ENCODE results near the gene SNTG2. TPM values are rescaled to one million over a fixed set of nuclear protein-coding genes. Genes with fewer than 3 reads are reported as not detected.

Gene SNTG2
- total and polyA plus RNA-seq, 2 donors (not counting 3 experiments of a cell fraction or from before 2014, with no cell fraction given): not detected

GRCh38 chr2:1054399-1054798 is 103.8 kb downstream of the SNTG2 start:
- no peaks in the 10 kb centered on the region for H3K36me3 ChIP-seq (ENCODE audit: control insufficient read depth in 2 of 2, extremely low read depth in 1 of 2, insufficient read depth in 2 of 2, low read length in 2 of 2)
- H2AFZ ChIP-seq (ENCODE audit: low read depth, low read length): no peak overlapping the region
- BruUV-seq (replicated peaks): no TSS peak
- FAIRE-seq: no peak
- peaks cover 5% of the 10 kb centered on the region for H3K9me3 ChIP-seq (replicated peaks; ENCODE audit: control insufficient read depth, insufficient read depth, low read length)
- H4K20me1 ChIP-seq (replicated peaks; ENCODE audit: control insufficient read depth, extremely low read depth, insufficient read depth, low read length): no peaks in the 10 kb centered on the region
- H3K4me1 ChIP-seq (ENCODE audit: control insufficient read depth, extremely low read depth, insufficient read depth, low read length): no peaks in the 10 kb centered on the region
- intact Hi-C loops (cut with micrococcal nuclease) (no loop called here), dilution Hi-C loops (cut with MboI; ENCODE audit: extremely low pct_ligation_motif_present, low sequenced_read_pairs) (no loop called here)
- H3K9ac ChIP-seq (replicated peaks; ENCODE audit: extremely low read depth, insufficient read depth, low read length): no peak overlapping the region
- H3K9me1 ChIP-seq (replicated peaks; ENCODE audit: control insufficient read depth, extremely low read depth, insufficient read depth, low read length): no peaks in the 10 kb centered on the region
- no peak overlapping the region for H3K4me3 ChIP-seq (replicated peaks in 1 of 3; ENCODE audit: insufficient read depth in 1 of 3, low read depth in 1 of 3, low read length in 3 of 3)
- DNase-seq (ENCODE audit: low read depth, low spot score): no peak
- H3K27ac ChIP-seq (ENCODE audit: insufficient read depth, low read depth, low read length): no peak overlapping the region
- TF ChIP-seq GATA2 (IDR thresholded peaks at IDR 0.05; ENCODE audit: insufficient read depth, insufficient read length, low read depth, low read length) (no peak), JUN (IDR thresholded peaks at IDR 0.05; ENCODE audit: borderline replicate concordance, insufficient read depth, insufficient read length, low read depth) (no peak), CTCF (IDR thresholded peaks at IDR 0.05; ENCODE audit: extremely low read depth in 1 of 2, insufficient read depth in 1 of 2, low read depth in 1 of 2, low read length in 2 of 2) (no peak), EZH2 (IDR thresholded peaks at IDR 0.05; ENCODE audit: borderline replicate concordance, low read depth, low read length, severe bottlenecking) (no peak), MYC (IDR thresholded peaks at IDR 0.05; ENCODE audit: low read depth, low read length) (no peak), FOS (IDR thresholded peaks at IDR 0.05; ENCODE audit: borderline replicate concordance, insufficient read depth, low read length) (no peak), POLR2AphosphoS5 (IDR thresholded peaks at IDR 0.05; ENCODE audit: insufficient read depth, low read depth, low read length) (no peak), MAX (IDR thresholded peaks at IDR 0.05; ENCODE audit: insufficient read depth, insufficient read length) (no peak), POLR2A (IDR thresholded peaks at IDR 0.05; ENCODE audit: low read depth, low read length) (no peak)
- no peaks in the 10 kb centered on the region for H3K79me2 ChIP-seq (ENCODE audit: control insufficient read depth, insufficient read depth, low read length)
- no peaks in the 10 kb centered on the region for H3K27me3 ChIP-seq (ENCODE audit: control insufficient read depth in 2 of 2, insufficient read depth in 2 of 2, low read length in 2 of 2)
- H3K4me2 ChIP-seq (ENCODE audit: insufficient read depth, low read length): no peak overlapping the region
- ChIA-PET POLR2A (no interaction called here), CTCF (no interaction called here)
